Measurements from ENCODE around the gene PWWP2A.
"Not testable (repeated sequence)": the region's sequence is repeated elsewhere in the genome, so short reads cannot be mapped to it uniquely, and the experiment has no call there.

The PWWP2A gene, protein sequence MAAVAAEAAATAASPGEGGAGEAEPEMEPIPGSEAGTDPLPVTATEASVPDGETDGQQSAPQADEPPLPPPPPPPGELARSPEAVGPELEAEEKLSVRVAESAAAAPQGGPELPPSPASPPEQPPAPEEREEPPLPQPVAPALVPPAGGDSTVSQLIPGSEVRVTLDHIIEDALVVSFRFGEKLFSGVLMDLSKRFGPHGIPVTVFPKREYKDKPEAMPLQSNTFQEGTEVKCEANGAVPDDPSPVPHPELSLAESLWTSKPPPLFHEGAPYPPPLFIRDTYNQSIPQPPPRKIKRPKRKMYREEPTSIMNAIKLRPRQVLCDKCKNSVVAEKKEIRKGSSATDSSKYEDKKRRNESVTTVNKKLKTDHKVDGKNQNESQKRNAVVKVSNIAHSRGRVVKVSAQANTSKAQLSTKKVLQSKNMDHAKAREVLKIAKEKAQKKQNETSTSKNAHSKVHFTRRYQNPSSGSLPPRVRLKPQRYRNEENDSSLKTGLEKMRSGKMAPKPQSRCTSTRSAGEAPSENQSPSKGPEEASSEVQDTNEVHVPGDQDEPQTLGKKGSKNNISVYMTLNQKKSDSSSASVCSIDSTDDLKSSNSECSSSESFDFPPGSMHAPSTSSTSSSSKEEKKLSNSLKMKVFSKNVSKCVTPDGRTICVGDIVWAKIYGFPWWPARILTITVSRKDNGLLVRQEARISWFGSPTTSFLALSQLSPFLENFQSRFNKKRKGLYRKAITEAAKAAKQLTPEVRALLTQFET

DNA sequence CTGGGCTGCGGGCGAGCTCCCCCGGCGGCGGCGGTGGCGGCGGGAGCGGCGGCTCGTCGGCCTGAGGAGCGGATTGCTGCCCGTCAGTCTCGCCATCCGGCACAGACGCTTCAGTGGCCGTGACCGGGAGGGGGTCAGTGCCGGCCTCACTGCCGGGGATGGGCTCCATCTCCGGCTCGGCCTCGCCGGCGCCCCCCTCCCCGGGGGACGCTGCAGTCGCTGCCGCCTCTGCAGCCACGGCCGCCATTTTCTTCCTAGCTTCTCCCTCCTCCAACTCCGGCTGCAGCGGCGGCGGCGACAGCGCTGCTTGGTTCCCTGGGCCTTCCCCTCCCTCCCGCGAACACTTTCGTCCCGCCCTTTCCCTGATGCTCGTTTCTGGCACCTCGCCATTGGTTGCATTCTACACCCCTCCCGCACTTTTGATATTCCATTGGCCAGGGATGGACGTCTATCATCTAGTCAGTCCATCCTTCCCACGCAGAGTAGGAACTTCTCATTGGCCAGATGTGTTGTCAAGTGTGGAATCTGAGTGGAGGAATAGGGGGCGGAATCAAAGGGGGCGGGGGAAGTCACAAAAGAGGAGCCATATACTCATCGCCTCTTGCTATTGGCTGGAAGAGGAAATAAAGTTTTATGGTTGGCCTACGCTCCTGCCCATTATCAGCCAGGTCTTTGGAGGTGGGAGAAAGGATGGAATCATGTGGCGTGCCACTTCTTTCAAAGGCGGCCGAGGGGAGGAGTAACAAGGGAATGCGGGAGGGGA is at the start of gene PWWP2A:
TSS of gene PWWP2A (minus strand) at position 309 of the 763 bp plus-strand sequence. CDS start at position 247, 62 bp downstream.
- peak; percentile 99 for DNase-seq (ENCODE audit: low spot score)

GRCh38 chr5:160167624-160168165 is 48.4 kb upstream of the PWWP2A start:
- no peak for DNase-seq (ENCODE audit: low spot score)

DNA sequence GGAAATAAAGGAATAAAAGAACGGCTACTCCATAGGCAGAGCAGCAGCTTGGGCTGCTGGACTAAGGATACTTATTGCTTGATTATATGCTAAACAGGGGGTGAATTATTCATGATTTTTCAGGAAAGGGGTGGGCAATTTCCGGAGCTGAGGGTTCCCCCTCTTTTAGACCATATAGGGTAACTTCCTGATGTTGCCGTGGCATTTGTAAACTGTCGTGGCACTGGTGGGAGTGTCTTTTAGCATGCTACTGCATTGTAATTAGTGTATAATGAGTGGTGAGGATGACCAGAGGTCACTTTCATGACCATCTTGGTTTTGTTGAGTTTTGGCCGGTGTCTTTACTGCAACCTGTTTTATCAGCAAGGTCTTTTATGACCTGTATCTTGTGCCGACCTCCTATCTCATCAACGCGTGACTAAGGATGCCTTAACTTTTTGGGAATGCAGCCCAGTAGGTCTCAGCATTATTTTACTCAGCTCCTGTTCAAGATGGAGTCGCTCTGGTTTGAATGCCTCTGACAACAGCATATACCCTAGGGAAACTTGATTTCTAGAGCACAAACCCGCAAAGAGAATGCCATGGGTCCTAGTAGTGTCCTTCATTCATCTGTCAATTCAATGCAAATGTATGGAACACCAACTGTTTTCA is 47.8 kb upstream of the PWWP2A start:
- no peak for DNase-seq (ENCODE audit: low spot score)

- no peak for DNase-seq (ENCODE audit: low spot score)
Observed at GRCh38 chr5:160166069-160166972, 47.1 kb upstream of the PWWP2A start.

GRCh38 chr5:160165137-160166068 is 46.2 kb upstream of the PWWP2A start:
- DNase-seq (ENCODE audit: low spot score) = no peak

DNA sequence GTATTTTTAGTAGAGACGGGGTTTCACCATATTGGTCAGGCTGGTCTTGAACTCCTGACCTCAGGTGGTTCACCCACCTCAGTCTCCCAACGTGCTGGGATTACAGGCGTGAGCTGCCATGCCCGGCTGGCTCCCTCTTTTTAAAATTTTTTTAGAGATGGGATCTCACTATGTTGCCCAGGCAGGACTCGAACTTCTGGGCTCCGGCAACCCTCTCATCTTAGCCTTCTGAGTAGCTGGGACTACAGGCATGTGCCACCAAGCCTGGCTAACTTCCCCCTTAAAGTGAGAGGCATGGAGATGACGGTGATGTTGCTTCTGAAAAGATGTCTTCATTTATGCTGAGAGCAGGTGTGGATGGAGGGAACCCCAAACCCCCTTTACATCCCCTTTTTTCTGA is 43.7 kb upstream of the PWWP2A start:
- no peak for DNase-seq (ENCODE audit: low spot score)

GRCh38 chr5:160161626-160162025 is 42.4 kb upstream of the PWWP2A start:
- no peak for DNase-seq (ENCODE audit: low spot score)

DNA sequence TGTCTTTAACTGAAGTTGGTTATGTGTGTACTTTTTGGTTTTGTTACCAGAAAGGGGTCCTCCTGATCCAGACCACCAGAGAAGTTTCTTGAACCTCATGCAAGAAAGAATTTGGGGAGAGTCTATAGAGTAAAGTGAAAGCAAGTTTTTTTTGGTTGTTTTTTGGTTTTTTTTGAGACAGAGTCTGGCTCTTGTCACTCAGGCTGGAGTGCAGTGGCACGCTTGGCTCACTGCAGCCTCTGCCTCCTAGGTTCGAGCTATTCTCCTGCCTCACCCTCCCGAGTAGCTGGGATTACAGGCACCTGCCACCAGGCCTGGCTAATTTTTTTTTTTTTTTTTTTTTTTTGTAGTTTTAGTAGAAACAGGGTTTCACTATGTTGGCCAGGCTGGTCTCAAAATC is 41.6 kb upstream of the PWWP2A start:
- DNase-seq (ENCODE audit: low spot score) = not testable (repeated sequence)

DNA sequence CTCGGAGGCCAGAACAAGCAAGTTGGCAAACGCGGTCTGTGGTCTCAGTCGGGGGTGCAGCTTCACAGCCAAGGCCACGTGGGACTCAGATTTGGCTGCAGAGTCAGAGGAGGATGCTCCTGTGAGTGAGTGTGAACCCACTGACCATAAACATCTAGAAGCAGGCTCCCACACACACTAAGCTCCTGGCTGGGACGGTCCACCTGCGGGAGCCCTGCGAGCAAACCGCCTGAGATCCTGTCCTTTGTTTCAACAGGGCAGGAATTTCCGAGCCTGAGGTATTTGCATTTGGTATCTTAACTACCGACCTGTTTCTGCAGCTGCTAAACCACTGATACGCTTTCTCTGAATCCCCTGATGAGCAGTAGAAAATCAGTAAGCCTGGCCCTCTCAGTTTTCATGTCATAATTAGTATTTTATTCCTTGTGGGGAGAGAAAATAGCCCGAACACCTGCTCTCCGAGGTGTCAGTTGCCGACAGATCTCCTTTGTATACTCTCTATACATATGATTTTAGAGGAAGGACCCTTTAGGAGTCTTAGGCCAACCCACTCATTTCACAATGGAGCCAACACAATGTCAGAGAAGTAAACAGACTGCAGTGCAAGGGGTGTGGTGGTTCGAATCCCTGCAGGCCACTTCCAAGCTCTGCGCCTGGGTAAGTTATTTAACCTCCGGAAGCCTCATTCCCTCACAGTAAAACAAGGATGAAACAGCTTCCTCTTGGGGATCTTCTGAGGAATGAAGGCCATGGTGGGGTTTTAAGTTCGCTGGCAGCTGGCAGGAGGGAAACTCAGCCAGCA is 40.9 kb upstream of the PWWP2A start:
- DNase-seq (ENCODE audit: low spot score) = no peak

GRCh38 chr5:160158087-160158486 is 38.8 kb upstream of the PWWP2A start:
- no peak for DNase-seq (ENCODE audit: low spot score)

- DNase-seq (ENCODE audit: low spot score) = no peak
Observed at GRCh38 chr5:160155017-160155750, 35.9 kb upstream of the PWWP2A start.

GRCh38 chr5:160152901-160153300 is 33.7 kb upstream of the PWWP2A start:
- DNase-seq (ENCODE audit: low spot score) = peak; percentile 4

DNA sequence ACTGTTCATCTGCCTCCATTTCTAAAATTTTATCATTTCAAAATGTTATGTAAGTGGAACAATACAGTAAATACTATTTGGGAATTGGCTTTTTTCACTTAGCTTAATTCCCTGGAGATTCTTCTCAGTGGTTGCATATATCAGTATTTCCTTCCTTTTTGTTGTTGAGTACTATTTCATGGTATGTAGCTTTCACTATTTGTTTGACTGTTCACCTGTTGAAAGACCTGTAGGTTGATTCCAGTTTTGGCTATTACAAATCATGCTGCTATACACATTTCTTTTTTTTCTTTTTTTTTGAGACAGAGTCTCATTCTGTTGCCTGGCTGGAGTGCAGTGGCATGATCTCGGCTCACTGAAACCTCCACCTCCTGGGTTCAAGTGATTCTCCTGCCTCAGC is 33.0 kb upstream of the PWWP2A start:
- DNase-seq (ENCODE audit: low spot score) = peak; percentile 6

DNA sequence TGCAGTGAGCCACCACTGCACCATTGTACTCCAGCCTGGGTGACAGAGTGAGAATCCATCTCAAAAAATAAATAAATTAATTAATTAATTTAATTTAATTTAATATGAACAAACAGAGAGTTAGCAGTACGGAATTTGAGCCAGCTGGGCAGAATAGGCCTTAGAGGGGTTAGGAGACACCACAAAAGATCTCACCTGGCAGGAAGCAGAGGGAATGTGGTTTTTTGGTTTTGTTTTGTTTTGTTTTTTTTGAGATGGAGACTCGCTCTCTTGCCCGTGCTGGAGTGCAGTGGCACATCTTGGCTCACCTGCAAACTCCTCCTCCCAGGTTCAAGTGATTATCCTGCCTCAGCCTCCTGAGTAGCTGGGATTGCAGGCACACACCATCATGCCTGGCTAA is 31.8 kb upstream of the PWWP2A start:
- no peak for DNase-seq (ENCODE audit: low spot score)

DNA sequence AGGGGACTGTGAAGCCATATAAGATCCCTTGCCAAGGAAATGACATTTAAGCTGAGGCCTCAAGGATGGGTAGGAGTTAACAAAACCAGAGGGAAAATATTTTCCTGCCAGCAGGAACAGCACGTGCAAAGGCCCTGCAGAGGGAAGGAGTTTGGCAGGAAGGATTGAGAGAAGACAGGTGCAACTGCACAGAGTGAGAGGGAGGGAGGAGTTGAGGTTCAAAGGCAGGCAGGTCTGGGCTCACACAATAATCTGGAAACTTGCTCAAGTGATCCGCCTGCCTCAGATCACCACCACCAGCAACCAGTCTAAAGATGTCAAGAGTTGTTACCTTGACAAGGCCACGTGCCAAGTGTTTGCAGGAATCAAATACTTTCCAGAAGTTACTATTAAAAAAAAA is 31.1 kb upstream of the PWWP2A start:
- no peak for DNase-seq (ENCODE audit: low spot score)

DNA sequence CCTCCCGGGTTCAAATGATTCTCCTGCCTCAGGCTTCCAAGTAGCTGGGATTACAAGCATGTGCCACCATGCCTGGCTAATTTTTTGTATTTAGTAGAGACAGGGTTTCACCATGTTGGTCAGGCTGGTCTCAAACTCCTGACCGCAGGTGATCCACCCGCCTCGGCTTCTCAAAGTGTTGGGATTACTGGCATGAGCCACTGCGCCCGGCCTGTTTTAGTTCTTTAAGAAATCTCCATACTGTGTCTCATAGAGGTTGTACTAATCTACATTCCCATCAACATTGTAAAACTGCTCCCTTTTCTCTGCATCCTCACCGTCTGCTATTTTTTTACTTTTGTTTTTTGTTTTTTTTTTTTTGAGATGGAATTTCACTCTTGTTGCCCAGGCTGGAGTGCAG is 25.2 kb upstream of the PWWP2A start:
- DNase-seq (ENCODE audit: low spot score) = not testable (repeated sequence)

- DNase-seq (ENCODE audit: low spot score) = no peak
Observed at GRCh38 chr5:160134332-160134731, 15.1 kb upstream of the PWWP2A start.

- no peak for DNase-seq (ENCODE audit: low spot score)
Observed at GRCh38 chr5:160133918-160134304, 14.7 kb upstream of the PWWP2A start.

All from activated CD4-positive, alpha-beta T cell treated with anti-CD3 and anti-CD28 coated beads, Interleukin-2, Interleukin-4, amounts not matched to agents 100 ng/mL and 50 ng/mL, durations not matched to agents 16 hours and 8 hours (primary cell).